ENCODE results near the gene KREMEN1. TPM values are rescaled to one million over a fixed set of nuclear protein-coding genes. Genes with fewer than 3 reads are reported as not detected.

KREMEN1 gene
- total and polyA plus RNA-seq, 10 of the 15 experiments (the other 5 are each of a cell fraction or from before 2014, with no cell fraction given), result 0.10 to 2.5 (median 0.20) TPM; not detected in 1

DNA sequence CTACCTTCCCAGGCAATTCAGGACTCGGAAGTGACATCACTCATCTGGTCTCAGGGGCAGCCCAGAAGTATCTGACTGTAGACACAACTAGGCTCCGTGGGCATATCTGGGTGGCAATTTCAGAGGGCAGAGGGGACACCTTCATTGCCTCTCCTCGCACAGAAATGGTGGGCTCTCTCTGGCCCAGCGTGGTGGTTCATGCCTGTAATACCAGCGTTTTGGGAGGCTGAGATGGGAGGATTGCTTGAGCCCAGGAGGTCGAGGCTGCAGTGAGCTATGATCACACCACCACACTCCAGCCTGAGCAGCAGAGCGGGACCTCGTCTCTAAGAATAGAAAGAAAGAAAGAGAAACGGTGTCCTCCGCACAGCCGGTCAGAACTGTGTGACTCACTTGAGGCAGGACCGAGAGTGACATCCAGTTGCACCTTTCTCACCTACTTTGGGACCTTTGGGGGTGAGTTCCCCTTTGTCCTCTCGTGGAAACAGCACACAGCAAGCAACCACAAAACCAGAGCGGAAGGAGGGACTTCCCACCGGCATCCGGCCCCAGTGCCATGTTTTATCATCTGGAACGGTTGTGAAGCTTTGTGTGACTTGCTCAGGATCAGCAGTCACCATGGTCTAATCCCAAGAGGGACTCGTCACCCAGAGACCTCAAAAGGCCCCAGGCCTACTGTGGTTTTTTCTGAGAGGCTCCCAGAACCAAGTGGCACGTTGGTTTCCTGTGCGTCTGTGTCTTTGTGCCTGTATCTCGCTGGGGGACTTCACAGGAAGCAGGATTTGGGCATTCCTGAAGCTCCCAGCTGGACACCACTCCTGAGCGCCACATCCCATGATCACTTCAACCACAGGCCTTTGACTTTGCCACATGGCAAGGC is 94.4 kb downstream of the KREMEN1 start (continued):
- TF ChIP-seq, protein P1, sequence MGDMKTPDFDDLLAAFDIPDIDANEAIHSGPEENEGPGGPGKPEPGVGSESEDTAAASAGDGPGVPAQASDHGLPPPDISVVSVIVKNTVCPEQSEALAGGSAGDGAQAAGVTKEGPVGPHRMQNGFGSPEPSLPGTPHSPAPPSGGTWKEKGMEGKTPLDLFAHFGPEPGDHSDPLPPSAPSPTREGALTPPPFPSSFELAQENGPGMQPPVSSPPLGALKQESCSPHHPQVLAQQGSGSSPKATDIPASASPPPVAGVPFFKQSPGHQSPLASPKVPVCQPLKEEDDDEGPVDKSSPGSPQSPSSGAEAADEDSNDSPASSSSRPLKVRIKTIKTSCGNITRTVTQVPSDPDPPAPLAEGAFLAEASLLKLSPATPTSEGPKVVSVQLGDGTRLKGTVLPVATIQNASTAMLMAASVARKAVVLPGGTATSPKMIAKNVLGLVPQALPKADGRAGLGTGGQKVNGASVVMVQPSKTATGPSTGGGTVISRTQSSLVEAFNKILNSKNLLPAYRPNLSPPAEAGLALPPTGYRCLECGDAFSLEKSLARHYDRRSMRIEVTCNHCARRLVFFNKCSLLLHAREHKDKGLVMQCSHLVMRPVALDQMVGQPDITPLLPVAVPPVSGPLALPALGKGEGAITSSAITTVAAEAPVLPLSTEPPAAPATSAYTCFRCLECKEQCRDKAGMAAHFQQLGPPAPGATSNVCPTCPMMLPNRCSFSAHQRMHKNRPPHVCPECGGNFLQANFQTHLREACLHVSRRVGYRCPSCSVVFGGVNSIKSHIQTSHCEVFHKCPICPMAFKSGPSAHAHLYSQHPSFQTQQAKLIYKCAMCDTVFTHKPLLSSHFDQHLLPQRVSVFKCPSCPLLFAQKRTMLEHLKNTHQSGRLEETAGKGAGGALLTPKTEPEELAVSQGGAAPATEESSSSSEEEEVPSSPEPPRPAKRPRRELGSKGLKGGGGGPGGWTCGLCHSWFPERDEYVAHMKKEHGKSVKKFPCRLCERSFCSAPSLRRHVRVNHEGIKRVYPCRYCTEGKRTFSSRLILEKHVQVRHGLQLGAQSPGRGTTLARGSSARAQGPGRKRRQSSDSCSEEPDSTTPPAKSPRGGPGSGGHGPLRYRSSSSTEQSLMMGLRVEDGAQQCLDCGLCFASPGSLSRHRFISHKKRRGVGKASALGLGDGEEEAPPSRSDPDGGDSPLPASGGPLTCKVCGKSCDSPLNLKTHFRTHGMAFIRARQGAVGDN (IDR thresholded peaks at IDR 0.05), result peak; percentile 95
- TF ChIP-seq, protein P2, sequence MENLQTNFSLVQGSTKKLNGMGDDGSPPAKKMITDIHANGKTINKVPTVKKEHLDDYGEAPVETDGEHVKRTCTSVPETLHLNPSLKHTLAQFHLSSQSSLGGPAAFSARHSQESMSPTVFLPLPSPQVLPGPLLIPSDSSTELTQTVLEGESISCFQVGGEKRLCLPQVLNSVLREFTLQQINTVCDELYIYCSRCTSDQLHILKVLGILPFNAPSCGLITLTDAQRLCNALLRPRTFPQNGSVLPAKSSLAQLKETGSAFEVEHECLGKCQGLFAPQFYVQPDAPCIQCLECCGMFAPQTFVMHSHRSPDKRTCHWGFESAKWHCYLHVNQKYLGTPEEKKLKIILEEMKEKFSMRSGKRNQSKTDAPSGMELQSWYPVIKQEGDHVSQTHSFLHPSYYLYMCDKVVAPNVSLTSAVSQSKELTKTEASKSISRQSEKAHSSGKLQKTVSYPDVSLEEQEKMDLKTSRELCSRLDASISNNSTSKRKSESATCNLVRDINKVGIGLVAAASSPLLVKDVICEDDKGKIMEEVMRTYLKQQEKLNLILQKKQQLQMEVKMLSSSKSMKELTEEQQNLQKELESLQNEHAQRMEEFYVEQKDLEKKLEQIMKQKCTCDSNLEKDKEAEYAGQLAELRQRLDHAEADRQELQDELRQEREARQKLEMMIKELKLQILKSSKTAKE (IDR thresholded peaks at IDR 0.05; ENCODE audit: low read depth, poor library complexity, severe bottlenecking), result peak; percentile 99
- no peak for TF ChIP-seq POLR2AphosphoS2 (IDR thresholded peaks at IDR 0.05; ENCODE audit: low read depth, low read length)
- peak; percentile 57; the same call in 1 of the 2 replicates for TF ChIP-seq LARP7 (IDR thresholded peaks at IDR 0.05)
- TF ChIP-seq, protein P3, sequence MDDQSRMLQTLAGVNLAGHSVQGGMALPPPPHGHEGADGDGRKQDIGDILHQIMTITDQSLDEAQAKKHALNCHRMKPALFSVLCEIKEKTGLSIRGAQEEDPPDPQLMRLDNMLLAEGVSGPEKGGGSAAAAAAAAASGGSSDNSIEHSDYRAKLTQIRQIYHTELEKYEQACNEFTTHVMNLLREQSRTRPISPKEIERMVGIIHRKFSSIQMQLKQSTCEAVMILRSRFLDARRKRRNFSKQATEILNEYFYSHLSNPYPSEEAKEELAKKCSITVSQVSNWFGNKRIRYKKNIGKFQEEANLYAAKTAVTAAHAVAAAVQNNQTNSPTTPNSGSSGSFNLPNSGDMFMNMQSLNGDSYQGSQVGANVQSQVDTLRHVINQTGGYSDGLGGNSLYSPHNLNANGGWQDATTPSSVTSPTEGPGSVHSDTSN (IDR thresholded peaks at IDR 0.05; ENCODE audit: insufficient replicate concordance, low read depth, low read length), result peak; percentile 74
- TF ChIP-seq, protein P4, sequence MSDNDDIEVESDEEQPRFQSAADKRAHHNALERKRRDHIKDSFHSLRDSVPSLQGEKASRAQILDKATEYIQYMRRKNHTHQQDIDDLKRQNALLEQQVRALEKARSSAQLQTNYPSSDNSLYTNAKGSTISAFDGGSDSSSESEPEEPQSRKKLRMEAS (IDR thresholded peaks at IDR 0.05; ENCODE audit: low read depth, low read length), result no peak
- peak in 1 of 2 experiments; percentile 99; a peak in 2 of 4 replicates for TF ChIP-seq CEBPB (IDR thresholded peaks at IDR 0.05; ENCODE audit: borderline replicate concordance in 1 of 2, low read depth in 2 of 2, low read length in 2 of 2)
- TF ChIP-seq ZNF24 (IDR thresholded peaks at IDR 0.05), result 0 out of 2 replicates have a peak, but pooled peaks have one; percentile 78
- peak; percentile 98 for TF ChIP-seq SMAD1 (IDR thresholded peaks at IDR 0.05; ENCODE audit: low read depth, partially characterized antibody)
- TF ChIP-seq BACH1 (IDR thresholded peaks at IDR 0.05; ENCODE audit: borderline replicate concordance), result peak; percentile 88; the same call in 1 of the 2 replicates
- TF ChIP-seq HCFC1 (IDR thresholded peaks at IDR 0.05; ENCODE audit: low read length), result peak; percentile 10; the same call in 1 of the 2 replicates
- peak; percentile 99 to 100 for TF ChIP-seq IKZF2 (IDR thresholded peaks at IDR 0.05)
- TF ChIP-seq SUPT20H (IDR thresholded peaks at IDR 0.05; ENCODE audit: borderline replicate concordance, control insufficient read depth, low read depth, low read length), result no peak
- TF ChIP-seq YBX1 (IDR thresholded peaks at IDR 0.05), result peak; percentile 98
- peak; percentile 79 for TF ChIP-seq JUNB (IDR thresholded peaks at IDR 0.05)
- TF ChIP-seq STAT3 (IDR thresholded peaks at IDR 0.05; ENCODE audit: low read depth, low read length), result 0 out of 2 replicates have a peak, but pooled peaks have one; percentile 74
- TF ChIP-seq, protein P5, sequence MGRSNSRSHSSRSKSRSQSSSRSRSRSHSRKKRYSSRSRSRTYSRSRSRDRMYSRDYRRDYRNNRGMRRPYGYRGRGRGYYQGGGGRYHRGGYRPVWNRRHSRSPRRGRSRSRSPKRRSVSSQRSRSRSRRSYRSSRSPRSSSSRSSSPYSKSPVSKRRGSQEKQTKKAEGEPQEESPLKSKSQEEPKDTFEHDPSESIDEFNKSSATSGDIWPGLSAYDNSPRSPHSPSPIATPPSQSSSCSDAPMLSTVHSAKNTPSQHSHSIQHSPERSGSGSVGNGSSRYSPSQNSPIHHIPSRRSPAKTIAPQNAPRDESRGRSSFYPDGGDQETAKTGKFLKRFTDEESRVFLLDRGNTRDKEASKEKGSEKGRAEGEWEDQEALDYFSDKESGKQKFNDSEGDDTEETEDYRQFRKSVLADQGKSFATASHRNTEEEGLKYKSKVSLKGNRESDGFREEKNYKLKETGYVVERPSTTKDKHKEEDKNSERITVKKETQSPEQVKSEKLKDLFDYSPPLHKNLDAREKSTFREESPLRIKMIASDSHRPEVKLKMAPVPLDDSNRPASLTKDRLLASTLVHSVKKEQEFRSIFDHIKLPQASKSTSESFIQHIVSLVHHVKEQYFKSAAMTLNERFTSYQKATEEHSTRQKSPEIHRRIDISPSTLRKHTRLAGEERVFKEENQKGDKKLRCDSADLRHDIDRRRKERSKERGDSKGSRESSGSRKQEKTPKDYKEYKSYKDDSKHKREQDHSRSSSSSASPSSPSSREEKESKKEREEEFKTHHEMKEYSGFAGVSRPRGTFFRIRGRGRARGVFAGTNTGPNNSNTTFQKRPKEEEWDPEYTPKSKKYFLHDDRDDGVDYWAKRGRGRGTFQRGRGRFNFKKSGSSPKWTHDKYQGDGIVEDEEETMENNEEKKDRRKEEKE (IDR thresholded peaks at IDR 0.05), result no peak
